Naive B cell (primary cell): ENCODE data around the gene LIM2. TPM values are rescaled to one million over a fixed set of nuclear protein-coding genes. Genes with fewer than 3 reads are reported as not detected.
A peak's percentile ranks its signal among the peaks of the same experiment; 100 is the strongest.
"Not testable (repeated sequence)": the region's sequence is repeated elsewhere in the genome, so short reads cannot be mapped to it uniquely, and the experiment has no call there.

Experiments
- ATAC-seq, 2 donors: fragments of 150-1000 bp; cut with Tn5 transposase; 2 replicates each; pipeline ENCODE4 v1.10.0; 2021; ENCODE audit warnings: low read depth in 2 of 2, mild to moderate bottlenecking in 2 of 2, moderate library complexity in 2 of 2
- DNase-seq: peaks from one replicate; pipeline ENCODE4 v3.0.0; 2022
- H3K27ac Mint-ChIP-seq, 6 donors: one replicate each; pipeline ENCODE4 v1.8.0; 2020 to 2022; ENCODE audit warnings: mild to moderate bottlenecking in 6 of 6, mixed read lengths in 6 of 6, moderate library complexity in 5 of 6, inconsistent platforms in 2 of 6
- H3K27me3 Mint-ChIP-seq, 3 donors: one replicate each; pipeline ENCODE4 v1.8.0; 2021 to 2022; ENCODE audit warnings: mixed read lengths in 3 of 3, mild to moderate bottlenecking in 1 of 3
- H3K36me3 Mint-ChIP-seq, 2 donors: one replicate each; pipeline ENCODE4 v1.8.0; 2020 to 2022; ENCODE audit warnings: mixed read lengths in 2 of 2, inconsistent platforms in 1 of 2, mild to moderate bottlenecking in 1 of 2
- H3K4me1 Mint-ChIP-seq, 3 donors: one replicate each; pipeline ENCODE4 v1.8.0; 2020 to 2022; ENCODE audit warnings: mixed read lengths in 3 of 3, inconsistent platforms in 1 of 3, mild to moderate bottlenecking in 1 of 3, moderate library complexity in 1 of 3
- H3K4me3 Mint-ChIP-seq, 8 donors: one replicate each; pipeline ENCODE4 v1.8.0; 2020 to 2022; ENCODE audit warnings: mild to moderate bottlenecking in 8 of 8, mixed read lengths in 8 of 8, moderate library complexity in 8 of 8, inconsistent platforms in 2 of 8
- H3K9me3 Mint-ChIP-seq, 7 donors: one replicate each; pipeline ENCODE4 v1.8.0; 2020 to 2022; ENCODE audit warnings: mixed read lengths in 7 of 7, mild to moderate bottlenecking in 5 of 7, inconsistent platforms in 2 of 7, moderate library complexity in 1 of 7
- polyA plus RNA-seq, 6 donors: library from polyadenylated mRNA; unstranded; fragments of 300-500 nt; fragmentation: Illumina TruSeq; gene quantifications; one replicate each; pipeline ENCODE4 v1.2.3, GENCODE V29; 2021; ENCODE audit warnings: low read depth in 6 of 6

LIM2 gene
- polyA plus RNA-seq, 6 donors from 2014 or later: 0.34 TPM; not detected in 5

- Mint-ChIP-seq H3K27me3 (no peaks in the 10 kb centered on the region), H3K36me3 (peaks cover 18 to 27% of the 10 kb centered on the region in 2 donors), H3K4me1 (peaks cover 33 to 52% (median 39%) of the 10 kb centered on the region in 3 donors), H3K4me3 (peak overlapping the region in 4 of 8 donors; percentile 32 to 88 (median 74)), H3K27ac (peak overlapping the region in 1 of 6 donors; percentile 60), H3K9me3 (no peaks in the 10 kb centered on the region)
- DNase-seq (no peak), ATAC-seq (no peak)
These were observed 27.4 kb upstream of the LIM2 start for GRCh38 chr19:51415187-51415586.

- H3K4me3 Mint-ChIP-seq: no peak overlapping the region
- ATAC-seq: no peak
- H3K27me3 Mint-ChIP-seq: no peaks in the 10 kb centered on the region
- no peaks in the 10 kb centered on the region for H3K9me3 Mint-ChIP-seq
- DNase-seq: no peak
- H3K4me1 Mint-ChIP-seq: peaks cover 21 to 45% (median 28%) of the 10 kb centered on the region in 3 donors
- H3K36me3 Mint-ChIP-seq: peaks cover 18 to 27% of the 10 kb centered on the region in 2 donors
- peak overlapping the region in 1 of 6 donors; percentile 43 for H3K27ac Mint-ChIP-seq
These were observed 23.4 kb upstream of the LIM2 start for GRCh38 chr19:51410950-51411748.

GRCh38 chr19:51407511-51408131, 19.8 kb upstream of the LIM2 start:
- Mint-ChIP-seq H3K27ac (peak overlapping the region in 2 of 6 donors; percentile 56 to 61), H3K4me3 (peak overlapping the region in 1 of 8 donors; percentile 1), H3K9me3 (peaks cover 0 to 8% (median 4%) of the 10 kb centered on the region in 7 donors), H3K4me1 (peaks cover 11 to 28% (median 17%) of the 10 kb centered on the region in 3 donors), H3K36me3 (peaks cover 5 to 9% of the 10 kb centered on the region in 2 donors), H3K27me3 (no peaks in the 10 kb centered on the region)
- ATAC-seq (peak; percentile 73 to 83), DNase-seq (no peak)

GRCh38 chr19:51402117-51402516, 14.3 kb upstream of the LIM2 start:
- ATAC-seq (no peak), DNase-seq (no peak)
- Mint-ChIP-seq H3K4me1 (peaks cover 0 to 6% (median 4%) of the 10 kb centered on the region in 3 donors), H3K36me3 (peaks cover 9 to 10% of the 10 kb centered on the region in 2 donors), H3K27ac (no peak overlapping the region), H3K9me3 (peaks cover 8 to 18% (median 10%) of the 10 kb centered on the region in 7 donors), H3K27me3 (no peaks in the 10 kb centered on the region), H3K4me3 (no peak overlapping the region)

GRCh38 chr19:51399936-51400335, 12.2 kb upstream of the LIM2 start:
- ATAC-seq: not testable (repeated sequence)

GRCh38 chr19:51399231-51399630, 11.5 kb upstream of the LIM2 start:
- DNase-seq (no peak), ATAC-seq (no peak)
- Mint-ChIP-seq H3K36me3 (peaks cover 9 to 10% of the 10 kb centered on the region in 2 donors), H3K27me3 (no peaks in the 10 kb centered on the region), H3K4me1 (peaks cover 6 to 14% (median 11%) of the 10 kb centered on the region in 3 donors), H3K9me3 (peaks cover 8 to 18% (median 10%) of the 10 kb centered on the region in 7 donors), H3K27ac (no peak overlapping the region), H3K4me3 (no peak overlapping the region)

More at GRCh38 chr19:51399936-51400335, 12.2 kb upstream of the LIM2 start:
- H3K27ac Mint-ChIP-seq, H3K27me3 Mint-ChIP-seq, DNase-seq, H3K4me1 Mint-ChIP-seq: not testable (repeated sequence)
- Mint-ChIP-seq H3K36me3 (peaks cover 9 to 10% of the 10 kb centered on the region in 2 donors), H3K4me3 (peak overlapping the region in 1 of 8 donors; percentile 22), H3K9me3 (peaks cover 8 to 18% (median 10%) of the 10 kb centered on the region in 7 donors)

GRCh38 chr19:51398096-51398704, 10.4 kb upstream of the LIM2 start:
- no peak for ATAC-seq
- Mint-ChIP-seq H3K4me3 (no peak overlapping the region), H3K9me3 (peaks cover 7 to 16% (median 10%) of the 10 kb centered on the region in 7 donors), H3K36me3 (peaks cover 9 to 10% of the 10 kb centered on the region in 2 donors), H3K27ac (no peak overlapping the region), H3K27me3 (no peaks in the 10 kb centered on the region), H3K4me1 (peaks cover 9 to 19% (median 18%) of the 10 kb centered on the region in 3 donors)
- DNase-seq: peak; percentile 25

GRCh38 chr19:51397453-51397852, 9.7 kb upstream of the LIM2 start:
- not testable (repeated sequence) for H3K4me3 Mint-ChIP-seq, DNase-seq, H3K27me3 Mint-ChIP-seq, ATAC-seq
- Mint-ChIP-seq H3K4me1 (peaks cover 9 to 19% (median 18%) of the 10 kb centered on the region in 3 donors), H3K9me3 (peaks cover 5 to 10% (median 7%) of the 10 kb centered on the region in 7 donors), H3K27ac (peak overlapping the region in 1 of 6 donors; percentile 24), H3K36me3 (peaks cover 9 to 10% of the 10 kb centered on the region in 2 donors)

GRCh38 chr19:51396175-51396574, 8.4 kb upstream of the LIM2 start:
- no peaks in the 10 kb centered on the region for H3K36me3 Mint-ChIP-seq
- no peaks in the 10 kb centered on the region for H3K9me3 Mint-ChIP-seq
- peaks cover 0 to 3% (median 2%) of the 10 kb centered on the region in 3 donors for H3K27me3 Mint-ChIP-seq
- peak overlapping the region in 1 of 6 donors; percentile 73 for H3K27ac Mint-ChIP-seq
- H3K4me1 Mint-ChIP-seq: peaks cover 10 to 21% (median 19%) of the 10 kb centered on the region in 3 donors
- DNase-seq: no peak
- no peak for ATAC-seq
- peak overlapping the region in 1 of 8 donors; percentile 18 for H3K4me3 Mint-ChIP-seq

GRCh38 chr19:51394050-51394836, 6.5 kb upstream of the LIM2 start:
- Mint-ChIP-seq H3K4me1 (peaks cover 13 to 30% (median 24%) of the 10 kb centered on the region in 3 donors), H3K27me3 (peaks cover 0 to 8% (median 6%) of the 10 kb centered on the region in 3 donors)

GRCh38 chr19:51392701-51393100, 4.9 kb upstream of the LIM2 start:
- Mint-ChIP-seq H3K27me3 (peaks cover 0 to 8% (median 6%) of the 10 kb centered on the region in 3 donors), H3K9me3 (no peaks in the 10 kb centered on the region), H3K36me3 (no peaks in the 10 kb centered on the region), H3K27ac (no peak overlapping the region), H3K4me1 (peaks cover 13 to 26% (median 24%) of the 10 kb centered on the region in 3 donors), H3K4me3 (peak overlapping the region in 6 of 8 donors; percentile 21 to 59 (median 32))
- DNase-seq (no peak), ATAC-seq (no peak)

More at GRCh38 chr19:51394050-51394836, 6.5 kb upstream of the LIM2 start:
- H3K36me3 Mint-ChIP-seq: no peaks in the 10 kb centered on the region
- DNase-seq (peak; percentile 89), ATAC-seq (peak; percentile 91 to 93)
- H3K27ac Mint-ChIP-seq: peak overlapping the region; percentile 79 to 95 (median 90)
- H3K4me3 Mint-ChIP-seq: peak overlapping the region; percentile 79 to 93 (median 91)
- no peaks in the 10 kb centered on the region for H3K9me3 Mint-ChIP-seq

GRCh38 chr19:51391073-51391611, 3.4 kb upstream of the LIM2 start:
- H3K4me3 Mint-ChIP-seq: peak overlapping the region in 6 of 8 donors; percentile 1 to 79 (median 40)
- DNase-seq (no peak), ATAC-seq (no peak)
- peak overlapping the region in 1 of 6 donors; percentile 66 for H3K27ac Mint-ChIP-seq
- H3K36me3 Mint-ChIP-seq: no peaks in the 10 kb centered on the region
- peaks cover 17 to 27% (median 26%) of the 10 kb centered on the region in 3 donors for H3K4me1 Mint-ChIP-seq
- H3K9me3 Mint-ChIP-seq: no peaks in the 10 kb centered on the region
- H3K27me3 Mint-ChIP-seq: peaks cover 0 to 8% (median 6%) of the 10 kb centered on the region in 3 donors
